HepG2 (cell line): ENCODE results near the gene SERPINB10. TPM values are rescaled to one million over a fixed set of nuclear protein-coding genes. Genes with fewer than 3 reads are reported as not detected.

Experiments used
- ATAC-seq: fragments of 200-7000 bp; cut with Tn5 transposase; 3 replicates; pipeline ENCODE4 v1.9.1; 2020; ENCODE audit warnings: mild to moderate bottlenecking, moderate library complexity
- BruUV-seq: library from RNA; stranded (reverse); fragments of 400-500 nt; replicated peaks from 2 replicates; lab custom pipeline; 2021; lab: Mats Ljungman, UMichigan
- CTCF ChIA-PET: fragments of 300-600 bp; formaldehyde crosslinking; extraction: SDS; loops from one replicate; lab custom pipeline; 2021; ENCODE audit warnings: low total read pairs, inconsistent platforms, low intra/inter-chr PET ratio; lab: Yijun Ruan, JAX
- POLR2A ChIA-PET: fragments of 350-600 bp; sonication (Branson Sonifier 250); formaldehyde crosslinking; loops from one replicate; lab custom pipeline; 2020; ENCODE audit warnings: antibody characterized with exemption, inconsistent platforms; lab: Yijun Ruan, JAX
- DNase-seq: peaks from one replicate; pipeline ENCODE4 v3.0.0-alpha.2; 2015; ENCODE audit warnings: low spot score
- FAIRE-seq: peaks from 3 replicates; lab custom pipeline; 2011; peaks lifted over from hg19 to GRCh38; lab: Jason Lieb, UNC
- H2AFZ ChIP-seq: one replicate; pipeline ENCODE4 v1.6.1; 2011; ENCODE audit warnings: low read length, inconsistent platforms
- H3K27ac ChIP-seq: fragments of 300-600 bp; 3 replicates; pipeline ENCODE4 v1.8.0; 2011; ENCODE audit warnings: mixed run types, mild to moderate bottlenecking, mixed read lengths, low read length, inconsistent platforms; ENCODE audit not compliant: insufficient read depth; ENCODE audit errors: extremely low read length
- H3K27me3 ChIP-seq, 2 experiments: fragments of 200-600 bp in 1 of 2; 2 replicates in 1 of 2; 3 replicates in 1 of 2; pipeline versions ENCODE4 v1.6.0 to v1.8.0; 2011; ENCODE audit warnings: low read length in 2 of 2, mild to moderate bottlenecking in 2 of 2, moderate library complexity in 2 of 2, inconsistent platforms in 1 of 2; ENCODE audit not compliant: insufficient read depth in 2 of 2, control insufficient read depth in 1 of 2
- H3K36me3 ChIP-seq, 2 experiments: fragments of 200-600 bp in 1 of 2; replicated peaks in 1 of 2; 2 replicates in 1 of 2; 3 replicates in 1 of 2; pipeline versions ENCODE4 v1.5.1 to v1.8.0; 2011; ENCODE audit warnings: low read length in 2 of 2, inconsistent platforms in 1 of 2; ENCODE audit not compliant: insufficient read depth in 2 of 2, control insufficient read depth in 1 of 2
- H3K4me1 ChIP-seq: 2 replicates; pipeline ENCODE4 v1.5.1; 2012; ENCODE audit warnings: low read length, inconsistent platforms; ENCODE audit not compliant: insufficient read depth
- H3K4me2 ChIP-seq: 2 replicates; pipeline ENCODE4 v1.6.0; 2011; ENCODE audit warnings: low read depth, low read length, inconsistent platforms
- H3K4me3 ChIP-seq, 3 experiments: fragments of 200-600 bp in 1 of 3; sonication (generic), shearing (Covaris generic) in 1 of 3; replicated peaks in 1 of 3; 2 replicates each; pipeline ENCODE4 v1.5.1; 2011 to 2016; ENCODE audit warnings: low read length in 3 of 3, inconsistent platforms in 2 of 3, low read depth in 2 of 3, mild to moderate bottlenecking in 2 of 3, control low read depth in 1 of 3, mixed read lengths in 1 of 3; ENCODE audit not compliant: insufficient read depth in 1 of 3
- H3K79me2 ChIP-seq: one replicate; pipeline ENCODE4 v1.6.1; 2011; ENCODE audit warnings: low read length, inconsistent platforms; ENCODE audit not compliant: insufficient read depth
- H3K9ac ChIP-seq: 2 replicates; pipeline ENCODE4 v1.6.0; 2011; ENCODE audit warnings: mild to moderate bottlenecking, low read depth, low read length, inconsistent platforms; ENCODE audit not compliant: insufficient read depth
- H3K9me3 ChIP-seq: 2 replicates; pipeline ENCODE4 v1.5.1; 2012; ENCODE audit warnings: mild to moderate bottlenecking, low read length
- H4K20me1 ChIP-seq: 2 replicates; pipeline ENCODE4 v1.6.0; 2011; ENCODE audit warnings: inconsistent platforms, mild to moderate bottlenecking, low read length, moderate library complexity; ENCODE audit not compliant: insufficient read depth
- ASH2L ChIP-seq: fragments of 300-600, 200-600 bp; sonication (generic); IDR thresholded peaks from 2 replicates; pipeline ENCODE4 v1.7.0; 2017; ENCODE audit warnings: low read depth, mild to moderate bottlenecking, moderate library complexity, mixed read lengths, low read length; ENCODE audit not compliant: insufficient read length
- ATF5 ChIP-seq: sonication (generic); formaldehyde crosslinking; IDR thresholded peaks from 2 replicates; pipeline ENCODE4 v1.4.0; 2020; ENCODE audit warnings: mild to moderate bottlenecking, low read depth, missing genetic modification reagents
- CENPX ChIP-seq: sonication (generic); formaldehyde crosslinking; IDR thresholded peaks from 2 replicates; pipeline ENCODE4 v1.9.0; 2021; ENCODE audit warnings: mild to moderate bottlenecking, missing genetic modification reagents, moderate library complexity
- CREM ChIP-seq, 2 experiments: sonication (generic) in 1 of 2; formaldehyde crosslinking in 1 of 2; IDR thresholded peaks; 2 replicates each; pipeline versions ENCODE4 v1.4.0 to v1.6.1; 2016 to 2020; ENCODE audit warnings: antibody characterized with exemption in 1 of 2, mild to moderate bottlenecking in 1 of 2, missing genetic modification reagents in 1 of 2
- NFATC3 ChIP-seq: sonication (generic); formaldehyde crosslinking; IDR thresholded peaks from 2 replicates; pipeline ENCODE4 v1.5.1; 2020; ENCODE audit warnings: mild to moderate bottlenecking, missing genetic modification reagents
- PLSCR1 ChIP-seq: sonication (generic); formaldehyde crosslinking; IDR thresholded peaks from 2 replicates; pipeline ENCODE4 v1.5.0; 2020; ENCODE audit warnings: missing genetic modification reagents, mild to moderate bottlenecking, borderline replicate concordance
- SMAD3 ChIP-seq: sonication (generic); formaldehyde crosslinking; IDR thresholded peaks from 2 replicates; pipeline ENCODE4 v1.4.0; 2020; ENCODE audit warnings: missing genetic modification reagents
- ZBTB34 ChIP-seq: sonication (generic); formaldehyde crosslinking; IDR thresholded peaks from 2 replicates; pipeline ENCODE4 v1.8.0; 2022; ENCODE audit warnings: mild to moderate bottlenecking, missing genetic modification reagents
- ZNF292 ChIP-seq: sonication (generic); formaldehyde crosslinking; IDR thresholded peaks from 2 replicates; pipeline ENCODE4 v1.8.1; 2022; ENCODE audit warnings: mild to moderate bottlenecking, low read depth, missing genetic modification reagents, borderline replicate concordance
- WGBS: methylation state at CpG from one replicate; pipeline ENCODE4 v1.1.6; 2017; ENCODE audit warnings: low lambda C conversion rate; 5-methylcytosine and 5-hydroxymethylcytosine counted together
- in situ Hi-C: cut with HindIII; loops from 2 replicates; pipeline ENCODE4 v1.10.0; 2017; ENCODE audit warnings: low pct_unique_long_range_greater_than_20kb; ENCODE audit not compliant: extremely low pct_ligation_motif_present
- intact Hi-C: fragments of 100-400 bp; cut with micrococcal nuclease; formaldehyde crosslinking; loops from one replicate; pipeline ENCODE4 v1.10.0; 2022; ENCODE audit not compliant: unreplicated experiment
- polyA plus RNA-seq, 8 experiments: library from polyadenylated mRNA; depleted of rRNA in 3 of 8; stranded (reverse) in 7 of 8; unstranded in 1 of 8; fragments of >200 nt; fragmentation: Illumina TruSeq in 4 of 8; extraction: Trizol in 4 of 8; gene quantifications; 2 replicates each; pipeline versions ENCODE4 v1.2.1 to v1.2.3, GENCODE V29; 2011 to 2016; ENCODE audit warnings: low read depth in 4 of 8, missing spikeins in 1 of 8, mixed read lengths in 1 of 8; ENCODE audit not compliant: insufficient read depth in 1 of 8
- total RNA-seq, 5 experiments: library from RNA; depleted of rRNA; stranded (reverse); fragments of >200 nt; fragmentation: Illumina TruSeq; extraction: Trizol; gene quantifications; 2 replicates each; pipeline ENCODE4 v1.2.3, GENCODE V29; 2016; ENCODE audit warnings: low read depth in 1 of 5
- TF ChIP-seq, protein P1 (sequence below): sonication (generic); formaldehyde crosslinking; IDR thresholded peaks from 2 replicates; pipeline ENCODE4 v1.5.1; 2020; ENCODE audit warnings: mild to moderate bottlenecking, missing genetic modification reagents, borderline replicate concordance
- TF ChIP-seq, protein P2 (sequence below): IDR thresholded peaks from 2 replicates; pipeline ENCODE4 v1.6.1; 2016
- TF ChIP-seq, protein P3 (sequence below): sonication (generic); formaldehyde crosslinking; IDR thresholded peaks from 2 replicates; pipeline ENCODE4 v1.4.0; 2020; ENCODE audit warnings: mild to moderate bottlenecking, missing genetic modification reagents

SERPINB10 gene
- total and polyA plus RNA-seq, 2 of the 13 experiments (the other 11 are each of a cell fraction or from before 2014, with no cell fraction given), result not detected

DNA sequence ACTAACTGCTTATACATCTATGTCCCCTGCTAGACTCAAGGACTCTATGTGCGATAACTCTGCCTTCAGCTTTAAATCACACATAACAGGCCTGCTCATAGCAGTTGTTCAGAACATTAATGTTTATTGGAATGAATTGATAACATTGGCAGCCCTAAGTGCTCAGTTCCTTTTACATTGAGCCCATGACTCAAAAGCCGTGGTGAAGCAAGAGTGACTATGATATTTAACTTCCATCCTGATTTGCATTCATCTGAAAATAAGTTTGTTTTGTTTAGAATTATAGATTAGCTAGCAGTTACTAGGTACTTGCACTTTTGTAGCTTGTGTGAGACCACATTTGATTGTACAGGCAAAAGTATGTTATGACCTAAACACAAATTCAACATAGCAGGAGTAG lies 14.3 kb downstream of the SERPINB10 start:
- no peak for ATAC-seq
- Histone ChIP-seq H3K9ac (no peak overlapping the region), H3K4me1 (no peaks in the 10 kb centered on the region), H3K4me3 (no peak overlapping the region), H3K9me3 (no peaks in the 10 kb centered on the region), H3K79me2 (no peaks in the 10 kb centered on the region), H3K36me3 (no peaks in the 10 kb centered on the region), H4K20me1 (no peaks in the 10 kb centered on the region), H3K27me3 (no peaks in the 10 kb centered on the region; a peak in 1 of 5 replicates), H3K4me2 (no peak overlapping the region), H2AFZ (no peak overlapping the region), H3K27ac (no peak overlapping the region)
- BruUV-seq, result no TSS peak
- no peak for FAIRE-seq
- in situ Hi-C loops (no loop called here), intact Hi-C loops (no loop called here)
- CTCF ChIA-PET, result no interaction called here
- no peak for TF ChIP-seq CREM (IDR thresholded peaks at IDR 0.05)
- no peak for TF ChIP-seq CREM (CRISPR knock-in tag; IDR thresholded peaks at IDR 0.05)
- TF ChIP-seq, protein P1, sequence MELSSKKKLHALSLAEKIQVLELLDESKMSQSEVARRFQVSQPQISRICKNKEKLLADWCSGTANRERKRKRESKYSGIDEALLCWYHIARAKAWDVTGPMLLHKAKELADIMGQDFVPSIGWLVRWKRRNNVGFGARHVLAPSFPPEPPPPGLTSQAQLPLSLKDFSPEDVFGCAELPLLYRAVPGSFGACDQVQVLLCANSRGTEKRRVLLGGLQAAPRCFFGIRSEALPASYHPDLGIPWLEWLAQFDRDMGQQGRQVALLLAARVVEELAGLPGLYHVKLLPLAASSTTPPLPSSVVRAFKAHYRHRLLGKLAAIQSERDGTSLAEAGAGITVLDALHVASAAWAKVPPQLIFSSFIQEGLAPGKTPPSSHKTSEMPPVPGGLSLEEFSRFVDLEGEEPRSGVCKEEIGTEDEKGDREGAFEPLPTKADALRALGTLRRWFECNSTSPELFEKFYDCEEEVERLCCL (CRISPR knock-in tag), result no peak
- no peak for TF ChIP-seq ASH2L
- no peak for TF ChIP-seq CENPX (CRISPR knock-in tag)
- TF ChIP-seq PLSCR1, result no peak
- no peak for TF ChIP-seq ZNF292 (CRISPR knock-in tag)
- no peak for TF ChIP-seq ATF5 (CRISPR knock-in tag)
- TF ChIP-seq, protein P2, sequence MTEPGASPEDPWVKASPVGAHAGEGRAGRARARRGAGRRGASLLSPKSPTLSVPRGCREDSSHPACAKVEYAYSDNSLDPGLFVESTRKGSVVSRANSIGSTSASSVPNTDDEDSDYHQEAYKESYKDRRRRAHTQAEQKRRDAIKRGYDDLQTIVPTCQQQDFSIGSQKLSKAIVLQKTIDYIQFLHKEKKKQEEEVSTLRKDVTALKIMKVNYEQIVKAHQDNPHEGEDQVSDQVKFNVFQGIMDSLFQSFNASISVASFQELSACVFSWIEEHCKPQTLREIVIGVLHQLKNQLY, result no peak
- TF ChIP-seq, protein P3, sequence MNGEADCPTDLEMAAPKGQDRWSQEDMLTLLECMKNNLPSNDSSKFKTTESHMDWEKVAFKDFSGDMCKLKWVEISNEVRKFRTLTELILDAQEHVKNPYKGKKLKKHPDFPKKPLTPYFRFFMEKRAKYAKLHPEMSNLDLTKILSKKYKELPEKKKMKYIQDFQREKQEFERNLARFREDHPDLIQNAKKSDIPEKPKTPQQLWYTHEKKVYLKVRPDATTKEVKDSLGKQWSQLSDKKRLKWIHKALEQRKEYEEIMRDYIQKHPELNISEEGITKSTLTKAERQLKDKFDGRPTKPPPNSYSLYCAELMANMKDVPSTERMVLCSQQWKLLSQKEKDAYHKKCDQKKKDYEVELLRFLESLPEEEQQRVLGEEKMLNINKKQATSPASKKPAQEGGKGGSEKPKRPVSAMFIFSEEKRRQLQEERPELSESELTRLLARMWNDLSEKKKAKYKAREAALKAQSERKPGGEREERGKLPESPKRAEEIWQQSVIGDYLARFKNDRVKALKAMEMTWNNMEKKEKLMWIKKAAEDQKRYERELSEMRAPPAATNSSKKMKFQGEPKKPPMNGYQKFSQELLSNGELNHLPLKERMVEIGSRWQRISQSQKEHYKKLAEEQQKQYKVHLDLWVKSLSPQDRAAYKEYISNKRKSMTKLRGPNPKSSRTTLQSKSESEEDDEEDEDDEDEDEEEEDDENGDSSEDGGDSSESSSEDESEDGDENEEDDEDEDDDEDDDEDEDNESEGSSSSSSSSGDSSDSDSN, result no peak
- TF ChIP-seq ZBTB34 (CRISPR knock-in tag), result no peak
- no peak for TF ChIP-seq NFATC3 (CRISPR knock-in tag)
- no peak for TF ChIP-seq SMAD3 (CRISPR knock-in tag)
- POLR2A ChIA-PET, result no interaction called here
- WGBS, result 22% methylated on average over 2 of the region's 2 CpGs
- DNase-seq, result no peak
